PFSK-1 (cell line): ENCODE measurements around the gene LRP6.

Experiments
- POLR2AphosphoS5 ChIP-seq: IDR thresholded peaks from 2 replicates; pipeline ENCODE4 v1.6.1; 2012; ENCODE audit warnings: low read depth, mild to moderate bottlenecking, control low read depth, low read length, moderate library complexity
- REST ChIP-seq, 2 experiments: IDR thresholded peaks; 2 replicates each; pipeline versions ENCODE4 v1.6.1 to v1.8.0; 2011 to 2012; ENCODE audit warnings: low read depth in 2 of 2, low read length in 2 of 2, control low read depth in 1 of 2, inconsistent platforms in 1 of 2, mild to moderate bottlenecking in 1 of 2, moderate library complexity in 1 of 2; ENCODE audit not compliant: insufficient read depth in 1 of 2

- TF ChIP-seq REST (IDR thresholded peaks at IDR 0.05; ENCODE audit: insufficient read depth in 1 of 2, low read depth in 2 of 2, low read length in 2 of 2) (no peak), POLR2AphosphoS5 (no peak)
Observed at GRCh38 chr12:12210983-12211382, 55.9 kb downstream of the LRP6 start.
